IPS-NIHi11 (cell line): ENCODE results near the gene BCS1L.

Experiments used
- DNase-seq: peaks from one replicate; pipeline ENCODE4 v3.0.0; 2012; ENCODE audit warnings: mixed read lengths, low spot score

The BCS1L gene

GRCh38 chr2:218662377-218662776 is 2.9 kb downstream of the BCS1L start:
- DNase-seq: no peak

DNA sequence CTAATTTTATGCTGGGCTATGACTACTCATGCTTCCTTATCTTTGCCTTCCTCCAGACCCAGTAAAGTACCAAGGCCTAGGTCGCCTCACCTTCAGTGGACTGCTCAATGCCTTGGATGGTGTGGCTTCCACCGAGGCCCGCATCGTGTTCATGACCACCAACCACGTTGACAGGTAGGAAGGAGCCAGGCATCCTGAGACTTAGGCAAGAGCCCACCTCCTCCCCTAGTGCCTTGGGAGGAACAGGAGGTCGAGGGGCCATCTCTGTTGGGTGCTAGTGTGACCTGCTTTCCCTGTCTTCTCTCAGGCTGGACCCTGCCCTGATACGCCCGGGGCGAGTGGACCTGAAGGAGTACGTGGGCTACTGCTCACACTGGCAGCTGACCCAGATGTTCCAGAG is 3.3 kb downstream of the BCS1L start:
- DNase-seq: no peak

DNA sequence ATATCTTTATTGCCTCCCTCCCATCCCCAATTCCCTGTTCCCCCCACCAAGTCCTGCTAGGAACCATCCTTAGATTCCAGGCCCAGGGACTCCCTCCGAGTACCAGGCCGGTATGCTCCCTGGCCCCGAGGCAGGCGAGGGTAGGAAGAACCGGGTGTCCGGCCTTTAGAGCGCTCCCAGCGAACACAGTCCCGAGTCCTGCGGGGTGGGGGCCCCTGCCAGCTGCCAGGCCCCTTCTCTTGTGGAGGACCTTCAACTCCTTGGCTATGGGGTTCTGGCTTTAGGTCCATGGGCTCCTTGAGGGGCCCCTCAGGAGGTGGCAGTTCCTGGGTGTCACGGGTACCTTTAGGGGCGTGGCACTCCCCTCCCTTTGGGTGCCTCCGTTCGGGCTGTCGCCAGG is 4.4 kb downstream of the BCS1L start:
- no peak for DNase-seq

DNA sequence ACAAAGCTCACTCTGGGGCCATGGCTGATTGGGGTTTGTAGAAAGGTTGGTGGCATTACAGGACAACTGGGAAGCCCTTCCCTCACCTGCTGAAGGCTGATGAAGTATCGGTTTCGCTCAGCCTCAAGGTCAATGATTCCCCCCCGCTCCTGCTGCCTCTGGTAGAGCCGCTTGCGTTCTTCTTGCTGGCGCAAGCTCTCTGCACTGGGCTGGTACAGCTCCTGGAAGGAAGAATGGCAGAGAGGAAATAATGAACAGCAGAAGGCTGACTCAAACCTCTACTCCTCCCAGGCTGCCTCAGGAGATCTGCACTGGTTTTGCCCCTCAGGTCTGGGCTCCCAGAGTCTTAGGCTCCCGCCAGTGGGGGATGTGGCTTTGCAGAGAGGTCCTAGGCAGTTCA is 5.2 kb downstream of the BCS1L start:
- DNase-seq: no peak

- DNase-seq: no peak
Measured at GRCh38 chr2:218671097-218671653, 11.7 kb downstream of the BCS1L start.

DNA sequence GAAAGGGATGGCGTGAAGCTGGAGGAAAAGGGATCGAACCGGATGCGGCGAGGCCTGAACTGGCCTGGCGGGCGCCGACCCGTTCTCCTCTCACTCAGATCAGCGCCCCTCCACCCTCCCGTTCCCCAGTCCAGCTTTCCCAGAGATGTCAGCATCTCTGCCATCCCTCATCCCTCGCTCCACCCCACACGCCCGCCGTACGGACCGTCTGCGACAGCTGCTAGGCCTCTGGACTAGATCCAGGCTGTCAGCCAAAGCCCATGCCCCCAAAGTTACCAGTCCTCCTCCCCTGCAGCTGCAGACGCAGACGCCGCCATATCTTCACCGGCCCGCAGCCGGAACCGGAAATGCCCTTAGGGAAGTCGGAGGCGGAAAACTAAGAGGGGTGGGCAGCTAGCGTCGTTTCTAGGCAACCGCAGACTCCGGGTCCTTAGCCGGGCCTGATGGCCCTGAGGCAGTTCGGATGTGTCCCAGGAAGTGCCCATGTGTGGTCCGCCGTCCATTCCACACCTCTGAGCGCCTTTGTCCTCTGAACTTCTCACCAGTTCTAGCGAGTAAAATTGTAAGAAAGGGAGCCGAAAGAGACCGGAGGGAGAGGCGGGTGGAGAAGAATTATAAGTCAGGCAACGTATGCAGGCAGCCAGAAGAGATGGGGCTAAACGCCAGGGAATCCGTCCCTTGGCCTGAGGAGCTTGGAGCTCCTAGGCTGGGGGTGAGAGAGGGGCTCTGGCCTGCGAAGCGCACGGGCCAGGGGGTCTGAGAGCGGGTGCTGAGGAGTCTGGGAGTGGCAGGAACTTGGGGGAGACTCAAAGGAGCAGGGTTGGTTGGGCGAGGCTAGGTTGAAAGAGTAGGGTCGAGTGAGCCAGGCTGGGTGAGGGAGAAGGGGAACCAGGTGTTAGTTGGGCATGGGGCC is 12.4 kb downstream of the BCS1L start, which contains the start of the genes RNF25 and STK36:
RNF25 (minus strand) TSS at position 349 of the 913 bp plus-strand sequence; CDS start at position 317, 32 bp downstream.
STK36 (plus strand) TSS at position 433 of the 913 bp plus-strand sequence. CDS start 744 bp downstream, outside the sequence.
- DNase-seq: peak; percentile 96

DNA sequence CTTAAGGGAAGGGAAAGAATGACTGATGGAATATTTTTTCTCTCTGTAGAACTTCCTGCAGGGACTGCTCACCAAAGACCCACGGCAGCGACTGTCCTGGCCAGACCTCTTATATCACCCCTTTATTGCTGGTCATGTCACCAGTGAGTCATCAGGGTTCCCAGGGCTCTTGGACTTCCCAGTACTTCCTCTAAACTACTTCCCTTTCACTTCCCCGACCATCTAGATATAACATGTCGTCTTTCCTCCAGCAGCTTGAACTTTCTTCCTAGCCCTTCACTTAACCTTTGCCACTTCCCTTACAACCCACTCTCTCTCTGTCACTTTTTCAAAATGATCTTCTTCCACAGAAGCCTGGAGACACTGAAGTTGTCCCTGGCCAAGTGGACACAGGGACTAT is 19.6 kb downstream of the BCS1L start:
- DNase-seq: no peak

DNA sequence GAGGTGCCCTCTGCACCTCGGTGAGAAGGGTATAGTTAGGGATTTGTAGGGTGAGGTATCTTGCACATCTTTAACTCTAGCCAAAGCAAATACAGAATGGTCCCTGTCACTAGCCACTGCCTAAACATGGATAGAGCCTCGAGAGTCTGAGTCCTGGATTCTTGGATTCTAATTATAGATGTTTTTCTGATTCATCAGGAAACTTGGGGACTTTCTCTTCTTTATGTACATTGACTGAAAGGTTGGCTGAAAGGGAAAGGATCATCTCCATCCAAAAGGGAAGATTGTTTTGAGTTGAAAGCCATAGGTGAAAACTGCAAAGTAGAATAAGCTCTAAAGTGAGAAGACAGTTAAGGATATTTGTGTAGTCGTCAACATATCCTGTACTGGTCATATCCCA is 20.6 kb downstream of the BCS1L start:
- DNase-seq: no peak

DNA sequence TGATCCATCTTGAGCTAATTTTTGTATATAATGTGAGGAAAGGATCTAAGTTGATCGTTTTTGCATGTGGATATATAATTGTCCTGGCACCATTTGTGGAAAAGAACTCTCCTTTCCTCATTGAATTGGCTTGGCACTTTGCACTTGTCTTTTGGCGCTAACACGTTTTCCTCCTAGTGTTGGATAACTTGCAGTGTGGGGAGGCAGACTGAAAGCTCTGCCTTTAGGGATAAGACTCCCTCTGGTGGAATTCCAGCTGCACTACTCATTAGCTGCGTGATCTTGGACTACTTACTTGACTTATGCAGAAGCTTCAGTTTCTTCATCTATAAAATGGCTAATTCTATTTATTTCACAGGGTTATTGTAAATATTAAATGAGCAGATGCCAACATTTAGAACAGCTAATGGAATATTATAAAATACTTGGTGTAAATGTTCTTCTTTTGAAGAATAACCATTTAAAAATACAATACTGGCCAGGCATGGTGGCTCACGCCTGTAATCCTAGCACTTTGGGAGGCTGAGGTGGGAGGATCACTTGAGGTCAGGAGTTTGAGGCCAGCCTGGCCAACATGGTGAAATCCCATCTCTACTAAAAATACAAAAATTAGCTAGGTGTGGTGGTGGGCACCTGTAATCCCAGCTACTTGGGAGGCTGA is 28.0 kb downstream of the BCS1L start:
- DNase-seq: peak; percentile 82

DNA sequence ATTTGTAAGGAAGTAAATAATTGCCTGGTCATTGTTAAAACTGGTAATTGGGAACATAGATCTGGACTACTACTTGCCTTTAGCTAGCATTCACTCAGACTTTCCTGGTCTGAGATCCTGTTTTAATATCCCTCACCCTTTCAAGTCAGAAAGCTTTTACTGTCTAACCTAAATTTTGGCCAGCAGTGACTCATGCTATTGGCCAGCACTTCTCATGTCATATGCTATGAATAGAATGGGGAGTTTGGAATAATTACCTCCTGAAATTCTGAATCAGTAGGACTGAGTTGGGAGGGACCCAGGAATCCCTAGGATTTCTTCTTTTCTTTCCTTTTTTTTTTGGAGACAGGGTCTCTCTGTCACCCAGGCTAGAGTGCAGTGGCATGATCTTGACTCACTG is 31.8 kb downstream of the BCS1L start:
- no peak for DNase-seq

GRCh38 chr2:218694405-218695145 is 35.1 kb downstream of the BCS1L start:
- DNase-seq: no peak

DNA sequence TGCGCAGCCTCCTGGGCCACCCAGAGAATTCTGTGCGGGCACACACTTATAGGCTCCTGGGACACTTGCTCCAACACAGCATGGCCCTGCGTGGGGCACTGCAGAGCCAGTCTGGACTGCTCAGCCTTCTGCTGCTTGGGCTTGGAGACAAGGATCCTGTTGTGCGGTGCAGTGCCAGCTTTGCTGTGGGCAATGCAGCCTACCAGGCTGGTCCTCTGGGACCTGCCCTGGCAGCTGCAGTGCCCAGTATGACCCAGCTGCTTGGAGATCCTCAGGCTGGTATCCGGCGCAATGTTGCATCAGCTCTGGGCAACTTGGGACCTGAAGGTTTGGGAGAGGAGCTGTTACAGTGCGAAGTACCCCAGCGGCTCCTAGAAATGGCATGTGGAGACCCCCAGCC is 39.4 kb downstream of the BCS1L start:
- no peak for DNase-seq

DNA sequence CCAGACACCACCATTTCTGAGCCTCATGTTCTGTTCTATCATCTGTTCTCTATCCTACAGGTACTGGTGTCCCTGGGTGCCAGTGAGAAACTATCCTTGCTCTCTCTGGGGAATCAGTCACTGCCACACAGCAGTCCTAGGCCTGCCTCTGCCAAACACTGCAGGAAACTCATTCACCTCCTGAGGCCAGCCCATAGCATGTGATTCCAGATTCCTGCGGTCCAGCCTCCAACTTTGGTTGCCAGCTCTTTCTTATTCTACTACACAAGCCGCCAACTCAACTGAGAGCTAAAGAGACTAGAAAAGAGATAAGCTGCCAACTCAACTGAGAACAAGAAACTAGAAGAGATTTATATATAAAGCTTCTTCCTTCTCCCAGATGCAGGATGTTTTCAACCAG is 42.3 kb downstream of the BCS1L start:
- no peak for DNase-seq

DNA sequence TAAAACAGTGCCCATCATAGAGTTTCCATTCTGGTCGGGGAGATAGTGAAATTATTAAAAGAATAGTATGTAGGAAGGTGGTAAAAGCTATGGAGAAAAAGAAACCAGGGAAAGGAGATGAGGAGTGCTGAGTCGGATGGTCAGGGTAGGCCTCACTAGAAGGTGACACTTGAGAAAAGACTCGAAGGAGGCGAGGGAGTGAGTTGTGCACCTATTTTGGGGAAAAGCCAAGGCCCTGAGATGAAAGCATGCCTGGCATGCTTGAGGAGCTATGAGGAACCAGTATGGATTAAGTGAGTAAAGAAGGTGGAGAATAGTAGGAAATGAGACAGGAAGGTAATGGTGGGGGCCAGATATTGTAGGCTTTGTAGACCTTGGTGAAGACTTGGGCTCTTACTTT is 43.9 kb downstream of the BCS1L start:
- DNase-seq: no peak

DNA sequence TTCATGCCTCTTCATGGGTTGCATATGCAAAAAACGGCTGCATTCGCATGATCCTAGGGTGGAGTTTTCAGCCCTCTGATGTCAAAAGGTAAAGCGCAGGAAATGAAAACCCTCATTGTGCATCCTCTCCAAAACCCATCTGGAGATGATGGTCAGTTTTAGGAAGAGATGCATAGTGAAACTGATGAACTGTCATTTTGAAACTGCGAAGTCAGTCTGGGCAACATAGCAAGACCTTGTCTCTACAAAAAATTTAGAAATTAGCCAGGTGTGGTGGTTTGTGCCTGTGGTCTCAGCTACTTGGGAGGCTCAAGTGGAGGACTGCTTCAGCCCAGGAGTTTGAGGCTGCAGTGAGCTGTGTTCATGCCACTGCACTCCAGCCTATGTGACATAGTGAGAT is 48.6 kb downstream of the BCS1L start:
- DNase-seq: no peak

GRCh38 chr2:218709908-218710307 is 50.4 kb downstream of the BCS1L start:
- no peak for DNase-seq

DNA sequence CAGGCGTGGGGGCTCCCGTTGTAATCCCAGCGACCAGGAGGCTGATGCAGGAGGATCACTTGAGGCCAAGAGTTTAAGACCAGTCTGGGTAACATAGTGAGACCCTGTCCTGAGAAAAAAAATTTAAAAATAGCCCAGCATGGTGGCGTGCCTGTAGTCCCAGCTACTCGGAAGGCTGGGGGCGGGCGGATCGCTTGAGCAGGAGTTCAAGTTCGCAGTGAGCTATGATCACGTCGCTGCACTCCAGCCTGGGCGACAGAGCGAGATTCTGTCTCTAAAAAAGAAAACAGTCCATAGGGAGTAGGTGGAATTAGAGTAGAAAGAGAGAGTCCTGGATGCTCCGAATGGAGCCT is 50.8 kb downstream of the BCS1L start:
- DNase-seq: no peak

DNA sequence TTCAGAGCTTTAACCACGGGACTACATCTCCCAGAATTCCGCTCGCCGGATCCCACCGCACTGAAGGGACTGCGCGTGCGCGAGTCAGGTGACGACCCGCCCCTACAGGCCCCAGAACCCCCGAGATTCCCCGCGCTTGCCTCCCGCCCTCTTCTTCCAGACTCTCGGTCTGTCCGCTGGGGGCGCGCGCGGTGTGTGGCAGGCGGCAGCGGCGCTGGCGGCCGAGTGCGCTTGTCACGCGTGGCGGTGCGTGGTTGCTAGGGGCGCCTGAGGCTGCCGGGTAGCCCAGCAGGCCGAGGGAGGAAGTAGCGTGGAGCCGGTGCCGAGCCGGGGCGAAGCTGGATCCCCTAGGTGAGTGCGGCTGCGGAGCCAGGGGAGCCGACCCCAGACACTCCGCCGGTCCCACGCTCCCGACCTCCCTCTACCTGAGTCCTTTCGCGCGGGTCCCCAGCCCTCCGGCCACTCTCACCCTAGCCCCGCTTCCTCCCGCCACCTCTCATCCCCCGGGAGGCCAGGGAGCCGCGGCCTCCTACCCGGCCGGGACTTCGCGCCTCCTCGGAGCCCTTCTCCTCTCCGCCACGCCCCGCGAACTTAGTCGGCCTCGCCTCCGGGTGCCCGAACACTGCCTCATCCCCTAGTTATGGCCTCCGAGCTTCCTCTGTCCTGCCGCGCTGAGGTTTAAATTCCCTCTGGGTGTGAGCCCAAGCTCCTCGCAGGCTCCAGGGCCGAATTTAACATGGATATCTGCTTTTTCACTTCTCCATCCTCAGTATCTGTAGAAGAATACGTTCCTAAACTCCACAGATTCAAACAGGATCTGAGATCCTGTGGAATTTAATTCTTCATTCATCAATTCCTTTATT is 51.4 kb downstream of the BCS1L start, which contains the start of gene TTLL4:
TTLL4 (plus strand) TSS at position 149 of the 863 bp plus-strand sequence. CDS start 26,842 bp downstream, outside the sequence.
- peak; percentile 100 for DNase-seq

GRCh38 chr2:218711550-218711929 is 52.1 kb downstream of the BCS1L start:
- no peak for DNase-seq
